ENCODE measurements around the gene ATP11A.

DNA sequence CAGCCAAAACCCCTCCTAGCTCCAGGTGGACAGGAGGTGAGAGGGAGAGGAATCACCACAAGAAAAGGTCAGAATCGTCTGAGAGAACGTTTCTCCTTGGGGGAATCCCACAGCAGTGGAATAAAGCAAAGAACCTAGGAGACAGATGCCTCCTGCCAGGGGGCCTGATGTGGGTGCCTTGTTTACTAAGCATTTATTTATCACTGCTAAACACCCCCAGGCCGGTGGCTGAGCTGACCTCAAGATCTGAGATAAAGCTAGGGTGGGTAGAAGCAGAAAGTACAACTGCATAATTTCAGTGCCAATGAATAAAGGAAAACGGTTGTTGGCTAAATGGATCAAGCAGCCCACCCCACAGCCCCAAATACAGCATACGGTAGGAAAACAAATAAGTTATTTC is 33.9 kb upstream of the ATP11A start:
- TF ChIP-seq POLR2A (IDR thresholded peaks at IDR 0.05; ENCODE audit: low read length): no peak
- no peak for TF ChIP-seq GATA1 (IDR thresholded peaks at IDR 0.05; ENCODE audit: low read depth, low read length)

Measured in erythroblast (primary cell).